Endometrial microvascular endothelial cells (primary cell): ENCODE data around the gene ZFHX3. TPM values are rescaled to one million over a fixed set of nuclear protein-coding genes. Genes with fewer than 3 reads are reported as not detected.

Experiments used
- in situ Hi-C: cut with HindIII; loops from 2 replicates; pipeline ENCODE4 v1.10.0; 2017; ENCODE audit warnings: low sequenced_read_pairs, low pct_unique_long_range_greater_than_20kb; ENCODE audit errors: inconsistent ontology term
- total RNA-seq: library from RNA; depleted of rRNA; stranded (reverse); fragments of >200 nt; gene quantifications from one replicate; pipeline ENCODE4 v1.2.3, GENCODE V29; 2015; ENCODE audit errors: inconsistent ontology term

The ZFHX3 gene
- total RNA-seq, 1 donor from 2014 or later: 2.1 TPM

- in situ Hi-C loops: no loop called here
Observed at GRCh38 chr16:72970656-72971055, 77.3 kb downstream of the ZFHX3 start.

GRCh38 chr16:72969812-72970211 is 78.1 kb downstream of the ZFHX3 start:
- in situ Hi-C loops: no loop called here

- in situ Hi-C loops: no loop called here
Observed at GRCh38 chr16:72969146-72969545, 78.8 kb downstream of the ZFHX3 start.

- in situ Hi-C loops: no loop called here
Observed at GRCh38 chr16:72967941-72968340, 80.0 kb downstream of the ZFHX3 start.

GRCh38 chr16:72963533-72964315 is 84.2 kb downstream of the ZFHX3 start:
- in situ Hi-C loops: no loop called here

- in situ Hi-C loops: no loop called here
Observed at GRCh38 chr16:72962347-72962746, 85.6 kb downstream of the ZFHX3 start.

- in situ Hi-C loops: no loop called here
Observed at GRCh38 chr16:72961863-72962262, 86.1 kb downstream of the ZFHX3 start.

- in situ Hi-C loops: no loop called here
Observed at GRCh38 chr16:72961115-72961832, 86.7 kb downstream of the ZFHX3 start.

GRCh38 chr16:72960101-72960500 is 87.8 kb downstream of the ZFHX3 start:
- in situ Hi-C loops: no loop called here

- in situ Hi-C loops: no loop called here
Observed at GRCh38 chr16:72959301-72959996, 88.5 kb downstream of the ZFHX3 start.

GRCh38 chr16:72958522-72959076 is 89.3 kb downstream of the ZFHX3 start:
- in situ Hi-C loops: no loop called here

- in situ Hi-C loops: no loop called here
Observed at GRCh38 chr16:72957303-72958277, 90.3 kb downstream of the ZFHX3 start.

GRCh38 chr16:72956124-72957064 is 91.5 kb downstream of the ZFHX3 start:
- in situ Hi-C loops: no loop called here

GRCh38 chr16:72952811-72953271 is 95.1 kb downstream of the ZFHX3 start:
- in situ Hi-C loops: no loop called here

- in situ Hi-C loops: no loop called here
Observed at GRCh38 chr16:72952404-72952803, 95.5 kb downstream of the ZFHX3 start.

GRCh38 chr16:72951916-72952315 is 96.0 kb downstream of the ZFHX3 start:
- in situ Hi-C loops: no loop called here

- in situ Hi-C loops: no loop called here
Observed at GRCh38 chr16:72950669-72951068, 97.3 kb downstream of the ZFHX3 start.
